ENCODE measurements around the gene HIRIP3. TPM values are rescaled to one million over a fixed set of nuclear protein-coding genes. Genes with fewer than 3 reads are reported as not detected.

The HIRIP3 gene, protein sequence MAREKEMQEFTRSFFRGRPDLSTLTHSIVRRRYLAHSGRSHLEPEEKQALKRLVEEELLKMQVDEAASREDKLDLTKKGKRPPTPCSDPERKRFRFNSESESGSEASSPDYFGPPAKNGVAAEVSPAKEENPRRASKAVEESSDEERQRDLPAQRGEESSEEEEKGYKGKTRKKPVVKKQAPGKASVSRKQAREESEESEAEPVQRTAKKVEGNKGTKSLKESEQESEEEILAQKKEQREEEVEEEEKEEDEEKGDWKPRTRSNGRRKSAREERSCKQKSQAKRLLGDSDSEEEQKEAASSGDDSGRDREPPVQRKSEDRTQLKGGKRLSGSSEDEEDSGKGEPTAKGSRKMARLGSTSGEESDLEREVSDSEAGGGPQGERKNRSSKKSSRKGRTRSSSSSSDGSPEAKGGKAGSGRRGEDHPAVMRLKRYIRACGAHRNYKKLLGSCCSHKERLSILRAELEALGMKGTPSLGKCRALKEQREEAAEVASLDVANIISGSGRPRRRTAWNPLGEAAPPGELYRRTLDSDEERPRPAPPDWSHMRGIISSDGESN
- total RNA-seq: 8.2 and 11.7 TPM in 2 replicates

DNA sequence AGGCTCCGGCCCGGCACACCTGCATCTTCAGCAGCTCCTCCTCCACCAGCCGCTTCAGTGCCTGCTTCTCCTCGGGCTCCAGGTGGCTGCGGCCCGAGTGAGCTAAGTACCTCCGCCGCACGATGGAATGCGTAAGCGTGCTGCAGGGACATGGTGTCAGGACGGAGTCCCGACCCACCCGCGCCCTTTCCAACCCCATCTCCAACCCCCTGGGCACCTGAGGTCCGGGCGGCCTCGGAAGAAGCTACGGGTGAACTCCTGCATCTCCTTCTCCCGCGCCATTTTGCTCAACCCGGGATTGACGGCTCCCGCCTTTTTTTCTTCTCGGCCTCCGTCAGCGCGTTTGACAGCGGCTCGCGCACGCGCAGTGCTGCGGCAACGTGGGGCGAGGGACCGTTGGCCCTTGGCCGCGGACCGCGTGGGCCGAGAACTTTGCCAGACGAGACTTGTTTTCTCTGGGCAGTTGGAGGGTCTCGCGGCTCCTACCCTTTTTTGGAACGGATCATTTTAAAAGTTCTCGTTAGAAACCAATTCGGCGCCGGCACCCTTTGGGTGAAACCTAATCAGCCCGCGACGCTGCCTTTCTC, at the start of gene HIRIP3:
Gene HIRIP3, minus strand, starts transcription at position 294 of the 587 bp plus-strand sequence. Its CDS starts 12 bp downstream, at position 282.

DNA sequence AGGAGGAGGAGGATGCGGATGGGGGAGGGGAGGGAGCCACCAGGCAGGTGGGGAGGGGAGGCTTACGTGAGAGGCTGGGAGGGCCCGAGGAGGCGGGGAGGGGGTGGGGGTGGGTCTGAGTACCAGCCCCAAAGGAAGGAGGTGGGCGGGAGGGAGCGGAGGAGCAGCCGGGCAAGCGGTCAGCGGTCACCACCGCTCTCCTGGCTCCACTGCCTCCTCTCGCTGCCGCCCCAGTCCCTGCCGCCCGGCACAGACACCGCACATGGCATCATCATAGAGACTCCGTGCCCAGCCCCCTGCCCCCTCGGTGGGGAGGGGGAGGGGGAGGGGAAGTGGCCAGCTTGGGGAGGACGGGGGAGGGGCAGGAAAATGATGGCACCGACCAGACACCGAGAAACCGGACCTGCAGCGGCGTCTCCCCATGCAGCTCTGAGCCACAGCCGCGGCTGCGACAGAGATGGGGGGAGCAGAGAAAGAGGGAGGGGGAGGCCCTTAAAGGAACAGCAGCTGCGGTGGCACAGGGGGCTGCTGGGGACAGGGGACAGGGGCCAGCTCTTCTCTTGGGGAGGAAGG, 35.5 kb upstream of the HIRIP3 start, which contains the start of gene TLCD3B:
Gene TLCD3B, minus strand, starts transcription at position 431 of the 573 bp plus-strand sequence. CDS start 744 bp downstream, outside the sequence.

DNA sequence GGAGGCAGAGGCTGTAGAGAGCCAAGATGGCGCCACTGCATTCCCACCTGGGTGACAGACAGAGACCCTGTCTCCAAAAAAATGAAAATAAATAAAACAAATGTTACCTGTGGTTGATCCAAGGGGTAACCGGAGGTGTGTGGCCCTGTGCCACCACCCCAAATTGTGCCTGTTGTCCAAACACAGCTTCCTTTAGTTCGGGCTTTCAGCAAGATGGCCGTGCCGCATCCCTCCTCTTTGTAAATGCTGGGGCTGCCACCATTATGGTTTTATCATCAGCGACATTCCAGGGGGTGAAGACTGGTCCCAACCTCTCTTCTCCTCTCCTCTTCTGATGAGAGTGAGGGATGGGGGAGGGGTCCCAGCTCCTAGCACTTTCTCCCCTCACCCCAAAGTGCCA, 27.5 kb upstream of the HIRIP3 start, which contains the start of gene C16orf92:
Gene C16orf92, plus strand, starts transcription at position 312 of the 400 bp plus-strand sequence. CDS start 143 bp downstream, outside the sequence.

DNA sequence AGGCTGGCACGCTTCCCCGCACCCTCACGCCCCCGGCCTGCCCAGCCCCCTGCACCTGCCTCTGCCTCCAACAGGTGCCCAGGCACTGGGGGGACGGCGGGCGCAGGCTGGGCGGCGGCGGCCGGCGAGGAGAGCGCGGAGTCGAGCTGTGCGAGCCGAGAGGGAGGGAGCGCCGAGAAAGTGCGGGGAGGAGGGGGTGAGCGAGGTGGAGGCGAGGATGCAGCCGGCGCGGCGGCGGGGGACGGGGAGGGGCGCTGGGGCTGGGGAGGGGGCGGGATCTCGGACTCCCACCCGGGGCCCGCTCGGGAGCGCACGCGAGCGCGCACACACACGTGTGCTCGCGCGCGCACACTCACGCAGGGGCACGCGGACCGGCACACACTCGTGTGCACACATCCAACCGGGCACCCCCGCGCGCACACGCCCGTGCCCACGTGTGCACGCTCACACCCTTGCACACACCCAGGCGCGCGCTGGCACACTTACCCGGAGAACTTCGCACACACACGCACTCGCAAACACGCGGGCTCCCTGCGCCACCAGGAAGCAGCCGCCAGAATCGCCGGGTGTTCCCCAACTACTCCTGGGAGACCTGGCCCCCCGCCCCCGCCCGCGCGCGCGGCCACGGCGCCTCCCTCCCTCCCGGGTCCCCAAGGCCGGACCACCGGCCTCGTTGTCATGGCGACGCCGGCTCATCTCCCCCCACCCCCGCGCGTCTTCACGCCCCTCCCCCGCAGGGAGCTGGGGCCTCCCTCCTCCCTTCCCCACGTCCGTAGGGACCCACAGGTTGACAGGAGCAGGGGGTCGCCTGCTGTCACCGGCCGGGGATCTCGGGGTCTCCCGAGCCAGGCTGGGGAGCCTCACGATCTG, 15.7 kb upstream of the HIRIP3 start, which contains the start of gene DOC2A:
Gene DOC2A, minus strand, starts transcription at position 184 of the 870 bp plus-strand sequence. CDS start 805 bp downstream, outside the sequence.

DNA sequence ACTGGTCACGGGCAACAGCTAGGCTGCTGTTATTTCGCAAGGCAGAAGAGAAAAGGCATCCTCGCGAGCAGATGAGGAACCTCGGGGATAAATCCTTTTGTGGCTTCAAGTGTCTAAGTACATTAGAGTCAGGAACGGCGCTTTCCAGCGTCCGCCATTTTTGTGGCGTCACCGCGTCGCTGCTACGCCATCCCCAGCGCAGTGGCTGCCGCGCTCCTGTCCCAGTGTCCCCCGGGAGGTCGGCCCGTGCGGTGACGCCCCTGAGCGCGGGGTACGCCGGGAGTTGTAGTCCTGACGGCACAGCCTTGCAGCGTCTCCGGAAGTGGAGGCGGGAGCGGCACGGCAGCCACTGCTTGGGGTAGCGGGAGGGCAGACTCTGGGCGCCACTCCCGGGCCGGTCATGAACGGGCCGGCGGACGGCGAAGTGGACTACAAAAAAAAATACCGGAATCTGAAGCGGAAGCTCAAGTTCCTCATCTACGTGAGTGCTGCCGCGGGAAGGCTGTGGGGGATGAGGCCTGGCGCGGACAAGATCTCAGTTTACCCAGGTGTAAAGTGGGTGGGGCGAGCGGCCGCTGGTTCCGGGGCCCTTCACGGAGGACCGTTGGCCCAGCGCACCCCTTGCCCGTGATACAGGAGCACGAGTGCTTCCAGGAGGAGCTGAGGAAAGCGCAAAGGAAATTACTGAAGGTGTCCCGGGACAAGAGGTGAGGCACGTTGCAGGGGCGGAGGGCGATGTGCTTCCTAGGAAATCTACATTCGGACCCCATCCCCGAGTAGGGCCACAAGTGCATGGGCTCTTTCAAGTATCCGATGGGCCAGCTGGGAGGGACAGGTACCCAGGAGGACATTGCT, 721 bp upstream of the HIRIP3 start, which contains the start of gene INO80E:
Gene INO80E, plus strand, starts transcription at position 331 of the 855 bp plus-strand sequence. Its CDS starts 70 bp downstream, at position 401.

DNA sequence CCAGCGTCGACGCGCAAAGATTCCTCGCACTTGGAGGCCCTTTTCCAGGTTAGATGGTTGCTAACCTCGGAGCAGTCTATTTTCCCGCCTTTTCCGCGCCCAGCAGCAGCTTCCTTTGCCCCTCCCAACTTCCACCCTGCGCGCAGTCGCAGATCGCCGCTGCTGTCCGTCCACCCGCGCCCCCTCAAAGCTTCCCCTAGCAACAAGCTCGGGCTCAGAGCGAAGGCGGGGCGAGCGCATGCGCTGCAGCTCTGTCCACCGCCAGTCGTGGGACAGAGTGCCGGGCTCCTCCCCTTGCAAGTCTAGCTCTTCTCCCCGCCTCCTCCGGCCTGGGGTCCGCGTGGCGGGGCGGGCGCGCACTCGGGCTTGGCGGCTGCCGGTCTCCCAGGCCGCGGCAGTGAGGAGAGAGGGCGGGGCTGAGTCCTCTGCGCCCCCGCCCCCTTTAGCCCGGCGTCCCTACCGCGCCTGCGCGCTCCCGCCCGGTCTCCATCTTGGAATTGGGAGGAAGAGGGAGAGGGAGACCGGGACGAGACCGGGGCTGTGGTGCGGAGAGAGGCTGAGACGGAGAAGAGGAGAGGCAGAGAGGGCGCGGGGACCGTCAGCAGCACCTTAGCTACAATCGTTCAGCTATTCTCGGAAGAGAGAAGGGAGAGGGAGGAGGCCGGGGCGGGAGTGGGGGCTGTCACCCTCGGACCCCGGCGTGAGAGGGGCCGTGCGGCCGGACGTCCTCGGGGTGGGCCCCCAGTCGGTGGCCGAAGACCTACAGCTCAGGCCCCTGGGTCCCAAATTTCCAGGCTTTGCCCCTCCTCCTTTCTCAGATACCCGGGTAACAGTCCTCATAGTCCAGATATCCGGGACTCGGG, 21.8 kb downstream of the HIRIP3 start, which contains the start of gene TAOK2:
Gene TAOK2, plus strand, starts transcription at position 485 of the 863 bp plus-strand sequence. CDS start 3,905 bp downstream, outside the sequence.

DNA sequence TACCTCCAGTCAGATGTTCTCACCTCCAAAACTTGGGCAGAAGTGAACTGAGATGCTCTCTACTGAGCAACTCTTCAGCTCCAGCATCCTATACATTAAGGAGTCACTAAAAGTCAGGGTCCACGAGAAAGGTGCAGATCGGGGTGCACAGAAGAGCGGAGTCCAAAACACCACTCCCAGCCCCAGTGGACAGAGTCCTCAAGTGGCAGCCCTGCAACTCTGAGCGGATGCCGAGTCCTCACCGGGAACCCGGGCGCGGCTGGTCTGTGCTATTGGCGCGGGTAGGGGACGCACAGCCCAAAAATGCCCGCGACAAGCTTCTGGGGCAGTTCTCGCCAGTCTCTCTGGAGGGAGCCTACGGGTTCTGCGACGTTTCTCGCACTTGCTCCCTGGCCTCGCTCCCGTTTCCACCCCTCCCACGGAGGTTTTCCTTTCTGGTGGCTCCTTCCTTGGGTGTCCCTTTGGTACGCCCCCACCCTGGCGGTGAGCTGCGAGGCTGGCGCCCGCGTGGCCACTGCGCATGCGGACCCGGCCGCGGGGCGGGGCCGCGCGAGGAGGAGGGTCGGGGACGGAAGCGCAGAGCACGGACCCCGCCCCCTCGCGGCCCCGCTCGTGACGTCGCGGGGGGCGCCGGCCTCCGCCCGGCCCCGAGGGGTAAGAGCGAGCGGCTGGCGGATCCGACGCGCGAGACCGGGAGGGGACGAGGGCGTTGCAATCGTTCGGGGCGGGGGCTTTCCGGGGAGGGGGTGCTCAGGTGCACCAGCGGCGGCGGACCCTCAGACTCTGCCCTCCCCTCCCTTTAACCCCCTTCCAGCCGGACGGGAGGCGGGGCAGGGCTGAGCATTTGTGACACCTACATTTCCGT, 33.7 kb downstream of the HIRIP3 start, which contains the start of gene TMEM219:
Gene TMEM219, plus strand, starts transcription at position 601 of the 865 bp plus-strand sequence. CDS start 1,065 bp downstream, outside the sequence.

Other genes with a start within 250 kb of the HIRIP3 start
- not detected in 2 replicates for gene C16orf54, start 249.6 kb downstream of the HIRIP3 start, total RNA-seq
- gene ZG16, start 217.4 kb downstream of the HIRIP3 start, total RNA-seq: not detected in 2 replicates
- gene KIF22, start 204.9 kb downstream of the HIRIP3 start, total RNA-seq: 7.0 and 13.0 TPM in 2 replicates
- 151 and 243 TPM in 2 replicates for gene MAZ, start 189.1 kb downstream of the HIRIP3 start, total RNA-seq
- gene PRRT2, start 183.4 kb downstream of the HIRIP3 start, total RNA-seq: not detected in 2 replicates
- gene PAGR1, start 179.5 kb downstream of the HIRIP3 start, total RNA-seq: 13.9 and 21.5 TPM in 2 replicates
- gene MVP, start 175.2 kb downstream of the HIRIP3 start, total RNA-seq: 74.2 and 246 TPM in 2 replicates
- 45.5 and 62.7 TPM in 2 replicates for gene CDIPT, start 132.4 kb downstream of the HIRIP3 start, total RNA-seq
- 4.8 and 18.9 TPM in 2 replicates for gene SEZ6L2, start 96.1 kb downstream of the HIRIP3 start, total RNA-seq
- gene ASPHD1, start 95.1 kb downstream of the HIRIP3 start, total RNA-seq: 1.6 and 4.4 TPM in 2 replicates
- 9.2 and 13.3 TPM in 2 replicates for gene KCTD13, start 69.4 kb downstream of the HIRIP3 start, total RNA-seq
- gene TMEM219, start 33.5 kb downstream of the HIRIP3 start, total RNA-seq: 49.9 and 50.0 TPM in 2 replicates
- gene TAOK2, start 21.7 kb downstream of the HIRIP3 start, total RNA-seq: 20.5 and 43.8 TPM in 2 replicates
- 14.4 and 19.4 TPM in 2 replicates for gene INO80E, start 624 bp upstream of the HIRIP3 start, total RNA-seq
- 0.21 TPM in 1 of 2 replicates, not detected in the other for gene DOC2A, start 15.4 kb upstream of the HIRIP3 start, total RNA-seq
- gene C16orf92, start 27.6 kb upstream of the HIRIP3 start, total RNA-seq: not detected in 2 replicates
- gene TLCD3B, start 35.7 kb upstream of the HIRIP3 start, total RNA-seq: not detected in 2 replicates
- gene ALDOA, start 70.1 kb upstream of the HIRIP3 start, total RNA-seq: 295 and 817 TPM in 2 replicates
- gene PPP4C, start 80.4 kb upstream of the HIRIP3 start, total RNA-seq: 136 and 178 TPM in 2 replicates
- gene TBX6, start 96.3 kb upstream of the HIRIP3 start, total RNA-seq: 0.34 and 0.85 TPM in 2 replicates
- gene YPEL3, start 100.6 kb upstream of the HIRIP3 start, total RNA-seq: 5.1 and 14.5 TPM in 2 replicates
- gene GDPD3, start 117.9 kb upstream of the HIRIP3 start, total RNA-seq: 1.8 and 3.8 TPM in 2 replicates
- gene MAPK3, start 127.6 kb upstream of the HIRIP3 start, total RNA-seq: 7.1 and 7.2 TPM in 2 replicates
- gene CORO1A, start 188.0 kb upstream of the HIRIP3 start, total RNA-seq: 0.78 and 1.0 TPM in 2 replicates
- 32.4 and 51.9 TPM in 2 replicates for gene BOLA2B, start 198.0 kb upstream of the HIRIP3 start, total RNA-seq
- 19.6 and 47.2 TPM in 2 replicates for gene SLX1A, start 198.3 kb upstream of the HIRIP3 start, total RNA-seq
- 1.0 and 1.9 TPM in 2 replicates for gene SULT1A3, start 203.6 kb upstream of the HIRIP3 start, total RNA-seq

Measured in nasal cavity respiratory epithelium epithelial cell of viscerocranial mucosa (primary cell).